GM18951 (cell line): Measurements from ENCODE around the gene TNP2.

Experiments used
- POLR2A ChIP-seq: IDR thresholded peaks from 4 replicates; pipeline ENCODE4 v1.6.1; 2011; ENCODE audit warnings: mild to moderate bottlenecking; ENCODE audit not compliant: insufficient read length, insufficient read depth; ENCODE audit errors: extremely low read depth
- in situ Hi-C: fragments of 300-500 bp; cut with MboI; formaldehyde crosslinking; loops from one replicate; pipeline ENCODE4 v1.12.0; 2022; ENCODE audit warnings: low sequenced_read_pairs, mixed read lengths, inconsistent platforms; ENCODE audit not compliant: unreplicated experiment

Gene TNP2

GRCh38 chr16:11240636-11241473 is 28.3 kb downstream of the TNP2 start:
- TF ChIP-seq POLR2A: no peak
- in situ Hi-C loops: loop anchor here (25.0 kb wide), 1 partner anchor 279 kb away; no protein-coding TSS in a partner anchor

- in situ Hi-C loops: loop anchor here (25.0 kb wide), 1 partner anchor 278 kb away; no protein-coding TSS in a partner anchor
Measured at GRCh38 chr16:11239644-11240632, 29.2 kb downstream of the TNP2 start.

GRCh38 chr16:11238272-11239202 is 30.6 kb downstream of the TNP2 start:
- no peak for TF ChIP-seq POLR2A
- in situ Hi-C loops: loop anchor here (25.0 kb wide), 1 partner anchor 276 kb away; no protein-coding TSS in a partner anchor

More at GRCh38 chr16:11239644-11240632, 29.2 kb downstream of the TNP2 start:
- TF ChIP-seq POLR2A: no peak

DNA sequence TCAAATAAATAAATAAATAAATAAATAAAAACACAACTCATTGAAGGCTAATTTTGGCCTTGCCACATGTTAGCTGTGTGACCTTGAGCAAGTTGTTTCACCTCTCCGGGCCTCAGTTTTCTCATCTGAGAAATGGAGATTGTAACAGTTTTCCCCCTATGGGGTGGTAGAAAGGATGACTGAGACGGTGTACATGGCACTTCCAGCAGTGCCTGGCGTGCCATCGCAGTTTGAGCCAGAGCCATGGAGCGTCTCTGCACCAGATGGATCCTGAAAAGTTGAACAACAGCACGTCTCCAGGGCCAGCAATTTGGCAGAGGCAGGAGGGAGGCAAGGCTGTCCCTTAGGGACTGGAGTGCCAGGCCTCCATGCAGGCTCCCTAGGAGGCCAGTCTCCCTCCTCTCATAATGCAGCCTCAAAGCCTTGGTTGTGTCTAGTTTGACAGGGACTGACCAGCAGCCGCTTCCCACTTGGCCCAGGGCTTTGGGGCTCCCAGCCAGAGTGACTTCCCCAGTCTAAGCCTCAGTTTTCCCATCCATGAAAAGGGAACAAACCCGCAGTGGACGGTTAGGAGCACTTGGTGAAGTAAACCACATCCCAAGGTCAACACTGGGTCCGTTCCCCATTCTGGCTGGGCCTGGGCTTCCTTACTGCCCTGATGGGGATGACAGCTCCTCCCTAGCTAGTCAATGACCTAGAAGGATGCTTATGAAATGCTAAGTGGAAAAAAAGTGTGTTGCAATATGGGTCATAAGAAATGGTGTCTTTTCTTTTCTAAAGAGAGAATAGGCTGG is 32.5 kb downstream of the TNP2 start:
- in situ Hi-C loops: loop anchor here (25.0 kb wide), 1 partner anchor 274 kb away; no protein-coding TSS in a partner anchor
- no peak for TF ChIP-seq POLR2A

- TF ChIP-seq POLR2A: no peak
- in situ Hi-C loops: loop anchor here (25.0 kb wide), 1 partner anchor 273 kb away; no protein-coding TSS in a partner anchor
Measured at GRCh38 chr16:11235703-11235991, 33.5 kb downstream of the TNP2 start.

GRCh38 chr16:11234884-11235702 is 34.0 kb downstream of the TNP2 start:
- no peak for TF ChIP-seq POLR2A
- in situ Hi-C loops: loop anchor here (25.0 kb wide), 1 partner anchor 273 kb away; no protein-coding TSS in a partner anchor

DNA sequence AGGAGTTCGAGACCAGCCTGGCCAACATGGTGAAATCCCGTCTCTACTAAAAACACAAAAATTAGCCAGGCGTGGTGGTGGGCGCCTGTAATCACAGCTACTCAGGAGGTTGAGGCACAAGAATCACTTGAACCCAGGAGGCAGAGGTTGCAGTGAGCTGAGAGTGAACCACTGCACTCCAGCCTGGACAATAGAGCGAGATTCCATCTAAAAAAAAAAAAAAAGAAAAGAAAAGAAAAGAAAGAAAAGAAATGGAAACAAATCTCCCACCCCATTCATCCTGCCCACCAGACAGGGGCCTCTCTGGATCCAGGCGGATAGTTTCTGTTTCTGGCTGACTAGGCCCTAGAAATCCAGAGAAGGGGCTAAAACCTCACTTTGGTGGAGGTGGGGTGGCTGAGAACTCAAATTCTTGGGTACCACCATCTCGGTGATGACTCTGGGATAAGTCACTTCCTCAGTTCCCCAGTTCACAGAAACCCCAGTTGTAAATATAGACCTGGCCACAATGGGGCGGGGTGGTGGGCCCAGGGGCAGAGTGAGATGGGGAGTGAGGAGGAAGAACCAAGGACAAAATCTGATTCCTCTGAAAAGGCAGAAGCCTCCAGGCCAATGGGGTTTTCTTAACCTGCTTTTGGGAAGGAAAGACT is 35.3 kb downstream of the TNP2 start:
- in situ Hi-C loops: loop anchor here (25.0 kb wide), 1 partner anchor 272 kb away; no protein-coding TSS in a partner anchor
- TF ChIP-seq POLR2A: no peak

GRCh38 chr16:11232852-11233726 is 36.0 kb downstream of the TNP2 start:
- TF ChIP-seq POLR2A: peak; percentile 49
- in situ Hi-C loops: loop anchor here (25.0 kb wide), 1 partner anchor 271 kb away; no protein-coding TSS in a partner anchor

GRCh38 chr16:11232302-11232851 is 36.7 kb downstream of the TNP2 start:
- in situ Hi-C loops: loop anchor here (25.0 kb wide), 1 partner anchor 270 kb away; no protein-coding TSS in a partner anchor
- TF ChIP-seq POLR2A: no peak
